ENCODE data around the gene TSEN2.

DNA sequence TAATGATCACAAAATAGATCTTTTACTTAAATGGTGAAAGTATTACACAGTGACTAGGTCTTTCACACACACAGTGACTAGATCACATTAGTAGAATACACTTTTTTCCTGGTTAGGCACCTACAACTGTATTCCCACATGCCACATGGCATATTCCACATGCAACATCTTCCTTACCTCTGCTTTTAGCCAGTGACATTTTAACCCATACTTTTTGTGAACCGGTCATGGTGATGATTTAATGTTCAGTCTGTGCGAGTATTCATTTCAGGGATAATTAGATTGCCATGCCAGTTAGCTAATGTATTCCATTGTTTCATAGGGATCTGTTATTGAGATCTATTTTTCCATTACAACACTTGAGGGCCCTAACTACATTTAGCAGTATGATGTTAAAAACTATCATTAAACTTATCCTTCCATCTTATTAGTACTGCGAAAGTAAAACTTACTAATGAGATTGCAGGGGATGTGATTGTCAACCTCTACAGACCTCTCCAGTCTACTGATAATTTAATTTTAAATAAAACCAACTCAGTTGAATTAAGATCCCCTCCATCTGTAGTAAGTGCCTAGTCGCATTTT lies 28.3 kb downstream of the TSEN2 start:
- no peak for TF ChIP-seq CTCF (IDR thresholded peaks at IDR 0.05)
- no peak for TF ChIP-seq POLR2A (IDR thresholded peaks at IDR 0.05)

Data from stomach (tissue), 4 donors.